Loucy (cell line): Measurements from ENCODE around the gene EPHB1.

Source experiments
- H2AFZ ChIP-seq: fragments of 200-600 bp; sonication (generic); 2 replicates; pipeline ENCODE4 v1.6.0; 2016; ENCODE audit warnings: antibody characterized with exemption, mild to moderate bottlenecking, low read length, moderate library complexity
- H3F3A ChIP-seq: fragments of 200-600 bp; 2 replicates; pipeline ENCODE4 v1.6.0; 2016; ENCODE audit warnings: antibody characterized with exemption, low read depth, mild to moderate bottlenecking
- H3K27me3 ChIP-seq: fragments of 200-600 bp; sonication (generic); 2 replicates; pipeline ENCODE4 v1.6.1; 2014; ENCODE audit warnings: low read length, mild to moderate bottlenecking; ENCODE audit not compliant: insufficient read depth, poor library complexity, severe bottlenecking
- H3K36me3 ChIP-seq: fragments of 200-600 bp; sonication (generic); 2 replicates; pipeline ENCODE4 v1.6.1; 2016; ENCODE audit warnings: low read length; ENCODE audit not compliant: insufficient read depth
- H3K4me1 ChIP-seq: fragments of 200-600 bp; sonication (generic); 2 replicates; pipeline ENCODE4 v1.5.1; 2014; ENCODE audit warnings: low read length, mild to moderate bottlenecking; ENCODE audit not compliant: insufficient read depth, poor library complexity, severe bottlenecking
- H3K4me2 ChIP-seq: fragments of 200-600 bp; sonication (generic); 2 replicates; pipeline ENCODE4 v1.6.0; 2014; ENCODE audit warnings: antibody characterized with exemption, low read length, low read depth, mild to moderate bottlenecking; ENCODE audit not compliant: poor library complexity, severe bottlenecking
- H3K4me3 ChIP-seq: fragments of 200-600 bp; sonication (generic); 2 replicates; pipeline ENCODE4 v1.5.1; 2014; ENCODE audit warnings: low read length, mild to moderate bottlenecking, mixed read lengths; ENCODE audit not compliant: poor library complexity, severe bottlenecking
- H3K79me2 ChIP-seq: fragments of 200-600 bp; sonication (generic); 2 replicates; pipeline ENCODE4 v1.6.1; 2014; ENCODE audit warnings: low read length; ENCODE audit not compliant: insufficient read depth
- H3K9ac ChIP-seq: fragments of 200-600 bp; sonication (generic); 2 replicates; pipeline ENCODE4 v1.6.0; 2014; ENCODE audit warnings: mild to moderate bottlenecking, low read depth, low read length, moderate library complexity; ENCODE audit not compliant: poor library complexity, severe bottlenecking
- H3K9me2 ChIP-seq: fragments of 200-600 bp; sonication (generic); replicated peaks from 2 replicates; pipeline ENCODE4 v1.6.1; 2016; ENCODE audit warnings: low read depth, low read length, mixed read lengths
- H3K9me3 ChIP-seq: fragments of 200-600 bp; sonication (generic); 2 replicates; pipeline ENCODE4 v1.6.1; 2014; ENCODE audit warnings: mild to moderate bottlenecking, antibody characterized with exemption, low read length, low read depth; ENCODE audit not compliant: insufficient read depth
- H4K20me1 ChIP-seq: fragments of 200-600 bp; sonication (generic); 2 replicates; pipeline ENCODE4 v1.6.0; 2014; ENCODE audit warnings: antibody characterized with exemption, low read length, mild to moderate bottlenecking; ENCODE audit not compliant: insufficient read depth, poor library complexity, severe bottlenecking
- CTCF ChIP-seq: fragments of 200-600 bp; sonication (generic); conservative IDR thresholded peaks from 2 replicates; pipeline ENCODE4 v1.5.1; 2014; ENCODE audit warnings: mild to moderate bottlenecking, antibody characterized with exemption, low read length
- EZH2phosphoT487 ChIP-seq: fragments of 200-600 bp; IDR thresholded peaks from 2 replicates; pipeline ENCODE4 v1.6.1; 2018; ENCODE audit warnings: antibody characterized with exemption, mild to moderate bottlenecking, moderate library complexity, borderline replicate concordance

Gene EPHB1

GRCh38 chr3:134854254-134854653 lies 59.2 kb downstream of the EPHB1 start:
- H3K9me2 ChIP-seq, result no peaks in the 10 kb centered on the region
- no peak overlapping the region for H3K4me2 ChIP-seq
- no peaks in the 10 kb centered on the region for H3K27me3 ChIP-seq
- no peaks in the 10 kb centered on the region for H3F3A ChIP-seq
- H4K20me1 ChIP-seq, result no peaks in the 10 kb centered on the region
- no peak overlapping the region for H3K9ac ChIP-seq
- no peak overlapping the region for H2AFZ ChIP-seq
- no peaks in the 10 kb centered on the region for H3K79me2 ChIP-seq
- TF ChIP-seq EZH2phosphoT487 (no peak), CTCF (no peak)
- H3K4me3 ChIP-seq, result no peak overlapping the region
- no peaks in the 10 kb centered on the region for H3K36me3 ChIP-seq
- H3K4me1 ChIP-seq, result no peaks in the 10 kb centered on the region
- no peaks in the 10 kb centered on the region for H3K9me3 ChIP-seq

GRCh38 chr3:134857356-134857755 lies 62.3 kb downstream of the EPHB1 start:
- Histone ChIP-seq H3K9me2 (no peaks in the 10 kb centered on the region), H3K9me3 (no peaks in the 10 kb centered on the region), H3K79me2 (no peaks in the 10 kb centered on the region), H3K9ac (no peak overlapping the region), H3K27me3 (no peaks in the 10 kb centered on the region), H2AFZ (no peak overlapping the region), H3K4me3 (no peak overlapping the region), H3K36me3 (no peaks in the 10 kb centered on the region), H3K4me1 (no peaks in the 10 kb centered on the region), H4K20me1 (no peaks in the 10 kb centered on the region), H3K4me2 (no peak overlapping the region), H3F3A (no peaks in the 10 kb centered on the region)
- TF ChIP-seq EZH2phosphoT487 (no peak), CTCF (no peak)

GRCh38 chr3:134857776-134858362 lies 62.8 kb downstream of the EPHB1 start:
- Histone ChIP-seq H3K9me3 (no peaks in the 10 kb centered on the region), H3K27me3 (no peaks in the 10 kb centered on the region), H3K79me2 (no peaks in the 10 kb centered on the region), H3K4me2 (no peak overlapping the region), H3K4me1 (no peaks in the 10 kb centered on the region), H3K4me3 (no peak overlapping the region), H3F3A (no peaks in the 10 kb centered on the region), H4K20me1 (no peaks in the 10 kb centered on the region), H2AFZ (no peak overlapping the region), H3K9ac (no peak overlapping the region), H3K36me3 (no peaks in the 10 kb centered on the region), H3K9me2 (no peaks in the 10 kb centered on the region)
- no peak for TF ChIP-seq EZH2phosphoT487
- no peak for TF ChIP-seq CTCF
